CD4-positive, alpha-beta T cell treated with Interleukin-15 for 4 hours (primary cell): ENCODE data around the gene THRAP3.
"Not testable (repeated sequence)": the region's sequence is repeated elsewhere in the genome, so short reads cannot be mapped to it uniquely, and the experiment has no call there.

Source experiments
- DNase-seq: peaks from one replicate; pipeline ENCODE4 v3.0.0-alpha.2; 2020; ENCODE audit warnings: low spot score

Gene THRAP3

GRCh38 chr1:36251794-36252481, 27.7 kb downstream of the THRAP3 start:
- DNase-seq = no peak

- not testable (repeated sequence) for DNase-seq
Measured at GRCh38 chr1:36252482-36252824, 28.2 kb downstream of the THRAP3 start.

GRCh38 chr1:36253161-36253862, 29.1 kb downstream of the THRAP3 start:
- no peak for DNase-seq

GRCh38 chr1:36256558-36257374, 32.5 kb downstream of the THRAP3 start:
- no peak for DNase-seq

- DNase-seq = no peak
Measured at GRCh38 chr1:36257375-36257767, 33.1 kb downstream of the THRAP3 start.

- DNase-seq = no peak
Measured at GRCh38 chr1:36258960-36259344, 34.7 kb downstream of the THRAP3 start.

- no peak for DNase-seq
Measured at GRCh38 chr1:36268981-36269380, 44.7 kb downstream of the THRAP3 start.

- no peak for DNase-seq
Measured at GRCh38 chr1:36269408-36269838, 45.2 kb downstream of the THRAP3 start.

- no peak for DNase-seq
Measured at GRCh38 chr1:36273024-36273423, 48.8 kb downstream of the THRAP3 start.

GRCh38 chr1:36274201-36274600, 50.0 kb downstream of the THRAP3 start:
- no peak for DNase-seq

- no peak for DNase-seq
Measured at GRCh38 chr1:36276688-36277087, 52.4 kb downstream of the THRAP3 start.

GRCh38 chr1:36279110-36279788, 55.0 kb downstream of the THRAP3 start:
- no peak for DNase-seq

GRCh38 chr1:36279789-36280296, 55.6 kb downstream of the THRAP3 start:
- no peak for DNase-seq

GRCh38 chr1:36284061-36284460, 59.8 kb downstream of the THRAP3 start:
- no peak for DNase-seq

- no peak for DNase-seq
Measured at GRCh38 chr1:36284517-36284916, 60.3 kb downstream of the THRAP3 start.

- peak; percentile 78 for DNase-seq
Measured at GRCh38 chr1:36285443-36286101, 61.3 kb downstream of the THRAP3 start.

GRCh38 chr1:36286802-36287201, 62.6 kb downstream of the THRAP3 start:
- no peak for DNase-seq

GRCh38 chr1:36287595-36287994, 63.4 kb downstream of the THRAP3 start:
- no peak for DNase-seq

- no peak for DNase-seq
Measured at GRCh38 chr1:36295390-36295789, 71.1 kb downstream of the THRAP3 start.

GRCh38 chr1:36297062-36297461, 72.8 kb downstream of the THRAP3 start:
- DNase-seq = no peak

- no peak for DNase-seq
Measured at GRCh38 chr1:36298640-36299039, 74.4 kb downstream of the THRAP3 start.

GRCh38 chr1:36300526-36300925, 76.3 kb downstream of the THRAP3 start:
- DNase-seq = no peak
